Mucosa of rectum (tissue), 2 donors: ENCODE data around the gene STOM.

Source experiments
- H3K27ac ChIP-seq, 2 donors: one replicate each; pipeline ENCODE4 v1.7.0; 2013; ENCODE audit warnings: inconsistent platforms in 2 of 2, low read depth in 2 of 2, low read length in 2 of 2
- H3K27me3 ChIP-seq, 2 donors: one replicate each; pipeline ENCODE4 v1.7.0; 2013; ENCODE audit warnings: low read length in 2 of 2; ENCODE audit not compliant: control insufficient read depth in 2 of 2, insufficient read depth in 2 of 2
- H3K36me3 ChIP-seq, 2 donors: one replicate each; pipeline ENCODE4 v1.7.0; 2013; ENCODE audit warnings: low read length in 2 of 2; ENCODE audit not compliant: control insufficient read depth in 2 of 2, insufficient read depth in 2 of 2
- H3K4me1 ChIP-seq, 2 donors: one replicate each; pipeline ENCODE4 v1.7.0; 2013; ENCODE audit warnings: low read length in 2 of 2, mild to moderate bottlenecking in 1 of 2; ENCODE audit not compliant: control insufficient read depth in 2 of 2, insufficient read depth in 2 of 2
- H3K4me3 ChIP-seq, 2 donors: one replicate each; pipeline ENCODE4 v1.7.0; 2013; ENCODE audit warnings: low read length in 2 of 2
- H3K9ac ChIP-seq, 2 donors: one replicate each; pipeline ENCODE4 v1.7.0; 2013; ENCODE audit warnings: low read length in 2 of 2, low read depth in 1 of 2, mild to moderate bottlenecking in 1 of 2
- H3K9me3 ChIP-seq, 2 donors: one replicate each; pipeline ENCODE4 v1.7.0; 2013; ENCODE audit warnings: low read length in 2 of 2; ENCODE audit not compliant: control insufficient read depth in 2 of 2
- donor health status: healthy.
- donor health status: Normal muscosa, but diverticular disease.

The STOM gene

DNA sequence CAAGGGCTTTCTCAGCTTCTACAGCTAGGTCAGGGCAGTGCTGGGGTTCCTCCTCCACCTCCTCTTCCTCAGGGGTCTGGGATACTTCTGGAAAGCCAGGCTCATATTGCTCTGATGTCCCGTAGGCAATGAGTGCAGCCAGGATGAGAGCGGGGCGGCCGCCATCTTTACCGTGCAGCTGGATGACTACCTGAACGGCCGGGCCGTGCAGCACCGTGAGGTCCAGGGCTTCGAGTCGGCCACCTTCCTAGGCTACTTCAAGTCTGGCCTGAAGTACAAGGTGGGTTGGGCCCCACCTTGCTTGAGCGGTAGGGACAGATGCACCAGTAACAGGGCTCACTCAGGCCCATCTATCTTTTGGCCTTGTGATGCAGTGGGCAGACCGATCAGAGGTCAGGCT is 67.3 kb downstream of the STOM start:
- Histone ChIP-seq H3K27ac (peak overlapping the region in 1 of 2 donors; percentile 41), H3K9ac (peak overlapping the region in 1 of 2 donors; percentile 19), H3K4me1 (peaks cover 32 to 51% of the 10 kb centered on the region in 2 donors)

GRCh38 chr9:121302341-121302740 is 67.7 kb downstream of the STOM start:
- H3K9ac ChIP-seq, result peak overlapping the region in 1 of 2 donors; percentile 18
- H3K27me3 ChIP-seq, result no peaks in the 10 kb centered on the region
- H3K36me3 ChIP-seq, result peaks cover 42 to 43% of the 10 kb centered on the region in 2 donors
- no peaks in the 10 kb centered on the region for H3K9me3 ChIP-seq
- H3K4me1 ChIP-seq, result peaks cover 32 to 51% of the 10 kb centered on the region in 2 donors
- H3K4me3 ChIP-seq, result peak overlapping the region in 1 of 2 donors; percentile 4
- H3K27ac ChIP-seq, result peak overlapping the region in 1 of 2 donors; percentile 15

More for the DNA sequence above, 67.3 kb downstream of the STOM start:
- Histone ChIP-seq H3K4me3 (peak overlapping the region in 1 of 2 donors; percentile 4), H3K27me3 (no peaks in the 10 kb centered on the region), H3K9me3 (no peaks in the 10 kb centered on the region), H3K36me3 (peaks cover 46 to 48% of the 10 kb centered on the region in 2 donors)

DNA sequence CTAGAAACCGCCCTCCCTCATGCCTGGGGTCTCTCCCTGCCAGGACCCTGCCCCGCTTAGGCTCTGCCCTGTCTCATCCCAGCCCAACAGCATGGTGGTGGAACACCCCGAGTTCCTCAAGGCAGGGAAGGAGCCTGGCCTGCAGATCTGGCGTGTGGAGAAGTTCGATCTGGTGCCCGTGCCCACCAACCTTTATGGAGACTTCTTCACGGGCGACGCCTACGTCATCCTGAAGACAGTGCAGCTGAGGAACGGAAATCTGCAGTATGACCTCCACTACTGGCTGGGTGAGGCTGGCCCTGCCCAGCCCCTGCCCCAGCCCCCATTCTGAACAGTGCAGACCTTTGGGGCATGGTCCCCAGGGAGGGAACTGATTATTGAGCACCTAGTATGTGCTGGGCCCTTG is 68.2 kb downstream of the STOM start:
- Histone ChIP-seq H3K27me3 (no peaks in the 10 kb centered on the region), H3K9ac (peak overlapping the region in 1 of 2 donors; percentile 18), H3K4me1 (peaks cover 32 to 51% of the 10 kb centered on the region in 2 donors), H3K36me3 (peaks cover 40 to 42% of the 10 kb centered on the region in 2 donors), H3K27ac (peak overlapping the region in 1 of 2 donors; percentile 15), H3K4me3 (peak overlapping the region in 1 of 2 donors; percentile 14), H3K9me3 (no peaks in the 10 kb centered on the region)

DNA sequence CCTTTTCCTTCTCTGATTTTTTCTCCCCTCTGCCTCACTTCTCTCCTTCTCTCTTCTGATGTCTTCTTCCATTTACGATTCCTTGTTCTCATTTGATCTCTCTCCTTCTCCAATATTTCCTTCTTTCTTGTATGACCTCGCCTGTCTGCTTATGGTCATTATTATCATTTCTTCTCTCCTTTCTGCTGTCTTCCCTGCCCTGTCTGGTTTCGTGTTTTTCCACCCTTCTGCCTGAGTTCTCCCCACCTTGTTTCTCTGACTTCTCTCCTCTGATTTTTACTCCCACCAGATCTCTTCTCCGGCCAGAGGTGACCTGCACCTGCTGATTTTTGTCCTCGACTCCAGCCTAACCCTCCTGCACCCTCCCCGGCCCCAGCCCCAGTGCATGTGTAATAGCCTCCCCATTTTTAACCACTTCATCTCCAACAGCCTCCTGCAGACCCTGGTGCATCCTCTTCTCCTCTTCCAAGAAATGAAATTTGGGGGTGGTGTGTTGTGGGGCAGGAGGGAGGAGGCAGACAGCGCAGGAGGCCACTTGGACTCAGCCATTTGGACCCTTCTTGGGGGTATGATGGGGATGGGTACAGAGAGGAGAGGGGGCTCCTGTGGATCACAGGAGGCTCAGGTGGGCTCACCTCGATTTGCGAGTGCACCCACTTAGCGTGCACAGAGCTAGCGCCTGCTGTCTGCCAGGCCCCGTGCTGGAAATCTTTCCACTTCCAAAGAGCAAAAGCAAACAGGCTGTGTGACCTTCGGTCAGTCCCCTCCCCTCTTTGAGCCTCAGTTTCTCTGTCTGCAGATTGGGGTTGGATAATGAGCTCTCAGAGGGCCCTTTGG is 69.5 kb downstream of the STOM start:
- Histone ChIP-seq H3K9me3 (no peaks in the 10 kb centered on the region), H3K27me3 (no peaks in the 10 kb centered on the region), H3K27ac (peak overlapping the region; percentile 63 to 86), H3K4me3 (peak overlapping the region; percentile 72 to 74), H3K9ac (peak overlapping the region; percentile 9 to 79), H3K36me3 (peaks cover 33 to 38% of the 10 kb centered on the region in 2 donors), H3K4me1 (peaks cover 39 to 59% of the 10 kb centered on the region in 2 donors)

GRCh38 chr9:121299467-121300282 is 70.4 kb downstream of the STOM start:
- Histone ChIP-seq H3K27me3 (no peaks in the 10 kb centered on the region), H3K36me3 (peaks cover 28 to 34% of the 10 kb centered on the region in 2 donors), H3K4me3 (peak overlapping the region; percentile 72 to 74), H3K27ac (peak overlapping the region; percentile 86 to 88), H3K9ac (peak overlapping the region; percentile 47 to 79), H3K9me3 (no peaks in the 10 kb centered on the region), H3K4me1 (peaks cover 42 to 66% of the 10 kb centered on the region in 2 donors)

- Histone ChIP-seq H3K27ac (peak overlapping the region; percentile 86 to 88), H3K36me3 (peaks cover 20 to 31% of the 10 kb centered on the region in 2 donors), H3K4me1 (peaks cover 44 to 64% of the 10 kb centered on the region in 2 donors), H3K9ac (peak overlapping the region; percentile 47 to 79), H3K9me3 (no peaks in the 10 kb centered on the region), H3K27me3 (no peaks in the 10 kb centered on the region), H3K4me3 (peak overlapping the region; percentile 69 to 72)
Measured at GRCh38 chr9:121298689-121299466, 71.2 kb downstream of the STOM start.

- H3K9ac ChIP-seq, result peak overlapping the region in 1 of 2 donors; percentile 24
- peaks cover 12 to 23% of the 10 kb centered on the region in 2 donors for H3K36me3 ChIP-seq
- no peaks in the 10 kb centered on the region for H3K9me3 ChIP-seq
- peaks cover 37 to 61% of the 10 kb centered on the region in 2 donors for H3K4me1 ChIP-seq
- peak overlapping the region; percentile 86 to 88 for H3K27ac ChIP-seq
- no peak overlapping the region for H3K4me3 ChIP-seq
- no peaks in the 10 kb centered on the region for H3K27me3 ChIP-seq
Measured at GRCh38 chr9:121298016-121298538, 72.0 kb downstream of the STOM start.

DNA sequence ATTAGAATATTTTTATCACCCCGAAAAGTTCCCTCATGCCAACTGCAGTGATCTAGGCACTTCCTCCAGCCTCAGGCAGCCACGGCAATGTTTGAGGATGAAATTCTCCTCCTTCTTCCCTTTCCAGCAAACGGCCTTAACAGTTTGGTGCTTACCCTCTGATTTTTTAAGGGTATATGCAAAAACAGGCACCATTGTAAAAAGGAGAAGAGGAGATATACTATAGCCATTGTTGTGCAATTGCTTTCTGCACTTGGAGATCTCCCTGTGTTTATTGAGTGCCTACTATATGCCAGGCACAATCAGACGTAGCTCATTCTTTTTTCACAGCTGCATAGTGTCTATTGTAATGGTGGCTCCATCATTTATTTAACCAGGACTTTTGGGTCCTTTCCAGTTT is 72.7 kb downstream of the STOM start:
- peaks cover 37 to 60% of the 10 kb centered on the region in 2 donors for H3K4me1 ChIP-seq
- no peaks in the 10 kb centered on the region for H3K9me3 ChIP-seq
- no peak overlapping the region for H3K4me3 ChIP-seq
- no peaks in the 10 kb centered on the region for H3K27me3 ChIP-seq
- H3K9ac ChIP-seq, result no peak overlapping the region
- peak overlapping the region in 1 of 2 donors; percentile 88 for H3K27ac ChIP-seq
- H3K36me3 ChIP-seq, result peaks cover 5 to 16% of the 10 kb centered on the region in 2 donors
